Measurements from ENCODE around the gene MLLT6. TPM values are rescaled to one million over a fixed set of nuclear protein-coding genes. Genes with fewer than 3 reads are reported as not detected.

Gene MLLT6
- total RNA-seq, 2 donors from 2014 or later, result 38.6 to 71.6 TPM

DNA sequence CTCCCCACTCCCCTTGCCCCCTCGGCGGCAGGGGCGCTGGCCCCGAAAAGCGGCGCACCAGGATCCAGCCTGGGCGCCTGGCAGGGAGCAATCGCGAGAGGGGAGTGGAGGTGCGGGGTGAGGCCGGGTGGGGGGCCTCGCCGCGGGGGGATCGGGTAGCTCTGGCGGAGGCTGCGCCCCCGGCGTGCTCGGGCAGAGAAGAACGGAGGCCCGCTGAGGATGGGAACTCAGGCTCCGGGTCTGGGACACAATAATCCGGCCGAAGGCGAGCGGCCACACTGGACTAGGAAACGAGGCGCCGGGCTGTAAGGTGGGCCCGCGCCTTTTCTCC is 43.8 kb downstream of the MLLT6 start:
- TF ChIP-seq, protein P1, sequence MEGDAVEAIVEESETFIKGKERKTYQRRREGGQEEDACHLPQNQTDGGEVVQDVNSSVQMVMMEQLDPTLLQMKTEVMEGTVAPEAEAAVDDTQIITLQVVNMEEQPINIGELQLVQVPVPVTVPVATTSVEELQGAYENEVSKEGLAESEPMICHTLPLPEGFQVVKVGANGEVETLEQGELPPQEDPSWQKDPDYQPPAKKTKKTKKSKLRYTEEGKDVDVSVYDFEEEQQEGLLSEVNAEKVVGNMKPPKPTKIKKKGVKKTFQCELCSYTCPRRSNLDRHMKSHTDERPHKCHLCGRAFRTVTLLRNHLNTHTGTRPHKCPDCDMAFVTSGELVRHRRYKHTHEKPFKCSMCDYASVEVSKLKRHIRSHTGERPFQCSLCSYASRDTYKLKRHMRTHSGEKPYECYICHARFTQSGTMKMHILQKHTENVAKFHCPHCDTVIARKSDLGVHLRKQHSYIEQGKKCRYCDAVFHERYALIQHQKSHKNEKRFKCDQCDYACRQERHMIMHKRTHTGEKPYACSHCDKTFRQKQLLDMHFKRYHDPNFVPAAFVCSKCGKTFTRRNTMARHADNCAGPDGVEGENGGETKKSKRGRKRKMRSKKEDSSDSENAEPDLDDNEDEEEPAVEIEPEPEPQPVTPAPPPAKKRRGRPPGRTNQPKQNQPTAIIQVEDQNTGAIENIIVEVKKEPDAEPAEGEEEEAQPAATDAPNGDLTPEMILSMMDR (IDR thresholded peaks at IDR 0.05), result peak in 1 of 2 donors; percentile 6
- Histone ChIP-seq H3K27me3 (no peaks in the 10 kb centered on the region), H3K27ac (peak overlapping the region; percentile 91 to 96), H3K4me3 (peak overlapping the region; percentile 80 to 95), H3K9me3 (no peaks in the 10 kb centered on the region), H3K36me3 (no peaks in the 10 kb centered on the region), H3K4me1 (peaks cover 0 to 64% of the 10 kb centered on the region in 2 donors)
- DNase-seq (ENCODE audit: low spot score), result no peak

DNA sequence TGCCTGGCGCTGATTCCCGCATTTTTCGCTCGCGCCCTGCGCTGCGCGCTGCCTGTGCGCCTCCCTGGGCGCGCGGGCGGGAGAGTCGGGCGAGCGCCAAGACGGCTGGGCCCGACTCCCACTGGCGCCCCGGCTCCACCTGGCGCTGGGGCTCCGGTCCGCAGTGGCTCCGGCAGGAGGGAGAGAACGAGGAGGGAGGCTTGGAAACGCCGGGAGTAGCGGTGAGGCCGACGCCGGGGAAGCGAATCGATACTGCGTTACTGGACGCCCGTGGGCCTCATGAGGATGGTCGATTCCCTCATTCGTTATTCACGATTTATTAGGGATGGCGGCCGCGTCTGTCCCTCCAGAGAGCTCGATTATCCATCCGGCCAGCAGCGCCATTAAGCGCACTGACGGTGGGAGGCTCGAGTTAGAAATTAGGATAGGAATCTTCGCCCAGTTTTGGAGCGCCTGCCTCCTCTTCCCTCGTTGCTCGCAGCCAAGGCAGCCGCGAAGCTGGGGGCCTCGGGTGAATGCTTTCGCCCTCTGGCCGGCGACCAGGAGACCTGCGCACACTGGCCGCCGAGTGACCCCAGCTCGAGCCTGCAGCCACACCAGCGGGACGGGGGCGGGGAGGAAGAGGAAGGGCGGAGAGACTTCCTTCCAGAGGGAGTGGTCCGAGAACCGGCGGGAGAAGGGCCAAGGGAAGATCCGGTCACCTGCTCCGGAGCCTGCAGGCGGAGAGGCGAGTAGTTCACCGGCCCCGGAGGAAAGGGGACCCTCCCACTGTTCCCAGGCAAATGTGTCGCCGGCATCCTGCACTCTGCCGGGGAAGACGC is 44.4 kb downstream of the MLLT6 start:
- H3K4me3 ChIP-seq, result peak overlapping the region; percentile 80 to 95
- H3K4me1 ChIP-seq, result peaks cover 0 to 67% of the 10 kb centered on the region in 2 donors
- no peaks in the 10 kb centered on the region for H3K27me3 ChIP-seq
- peaks cover 1% of the 10 kb centered on the region for H3K36me3 ChIP-seq
- no peaks in the 10 kb centered on the region for H3K9me3 ChIP-seq
- H3K27ac ChIP-seq, result peak overlapping the region; percentile 91 to 96
- DNase-seq (ENCODE audit: low spot score), result peak; percentile 91
- TF ChIP-seq, protein P1 (IDR thresholded peaks at IDR 0.05), result no peak

DNA sequence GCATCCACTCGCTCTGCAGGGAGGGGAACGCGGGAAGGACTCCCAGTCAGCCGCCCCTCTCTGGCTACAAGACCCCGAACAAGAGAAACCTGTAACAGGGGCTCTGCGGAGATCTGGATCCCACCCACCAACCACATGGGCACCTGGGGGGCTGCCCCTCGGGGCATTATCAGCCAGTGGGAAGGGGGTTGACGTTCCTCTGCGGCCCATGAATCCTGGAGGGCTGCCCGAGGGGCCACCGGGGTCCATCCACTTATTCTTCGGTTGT is 44.9 kb downstream of the MLLT6 start:
- Histone ChIP-seq H3K27ac (peak overlapping the region; percentile 91 to 96), H3K9me3 (no peaks in the 10 kb centered on the region), H3K27me3 (no peaks in the 10 kb centered on the region), H3K36me3 (peaks cover 6% of the 10 kb centered on the region), H3K4me3 (peak overlapping the region; percentile 80 to 95), H3K4me1 (peaks cover 0 to 73% of the 10 kb centered on the region in 2 donors)
- TF ChIP-seq, protein P1 (IDR thresholded peaks at IDR 0.05), result no peak
- DNase-seq (ENCODE audit: low spot score), result no peak

DNA sequence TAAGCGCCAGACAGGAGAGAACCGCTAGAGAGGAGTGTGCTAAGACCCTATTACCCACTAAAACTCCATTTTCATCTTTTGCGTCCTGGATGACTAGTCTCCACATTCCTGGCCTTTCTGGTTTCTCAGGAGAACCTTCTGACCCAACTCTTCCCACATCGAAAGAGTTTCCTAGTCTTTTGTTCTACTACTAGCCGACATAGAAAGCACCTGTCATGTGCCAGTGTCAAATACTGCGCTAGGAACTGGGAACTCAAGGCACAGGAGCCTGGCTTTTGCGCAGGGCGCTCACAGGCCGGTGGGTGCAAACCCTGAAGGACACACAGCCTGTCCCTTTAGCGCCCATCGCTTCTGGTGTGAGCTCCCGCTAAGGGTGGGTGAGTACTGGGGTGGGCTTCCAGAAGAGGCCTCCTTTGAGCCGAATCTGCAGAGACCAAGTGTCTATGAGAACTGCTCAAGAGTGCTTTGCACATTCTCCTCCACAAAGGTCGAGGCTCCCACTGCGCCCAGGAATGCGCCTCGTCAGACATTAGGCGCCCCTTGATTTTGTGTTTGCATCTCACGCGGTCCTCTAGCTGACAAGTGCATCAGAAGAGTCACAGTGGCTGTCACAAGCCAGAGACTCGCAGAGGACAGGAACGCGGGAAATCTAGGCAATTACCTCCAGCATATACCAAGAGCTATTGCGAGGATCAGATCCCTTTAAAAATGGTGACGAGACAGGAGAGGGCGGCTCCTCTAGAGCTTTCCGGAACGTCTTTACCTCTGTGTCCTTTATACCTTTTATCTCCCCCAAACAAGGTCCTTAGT is 45.4 kb downstream of the MLLT6 start:
- no peaks in the 10 kb centered on the region for H3K9me3 ChIP-seq
- TF ChIP-seq, protein P1 (IDR thresholded peaks at IDR 0.05), result no peak
- DNase-seq (ENCODE audit: low spot score), result no peak
- peak overlapping the region; percentile 80 to 95 for H3K4me3 ChIP-seq
- peaks cover 8% of the 10 kb centered on the region for H3K36me3 ChIP-seq
- peak overlapping the region; percentile 91 to 96 for H3K27ac ChIP-seq
- H3K27me3 ChIP-seq, result no peaks in the 10 kb centered on the region
- peaks cover 0 to 71% of the 10 kb centered on the region in 2 donors for H3K4me1 ChIP-seq

DNA sequence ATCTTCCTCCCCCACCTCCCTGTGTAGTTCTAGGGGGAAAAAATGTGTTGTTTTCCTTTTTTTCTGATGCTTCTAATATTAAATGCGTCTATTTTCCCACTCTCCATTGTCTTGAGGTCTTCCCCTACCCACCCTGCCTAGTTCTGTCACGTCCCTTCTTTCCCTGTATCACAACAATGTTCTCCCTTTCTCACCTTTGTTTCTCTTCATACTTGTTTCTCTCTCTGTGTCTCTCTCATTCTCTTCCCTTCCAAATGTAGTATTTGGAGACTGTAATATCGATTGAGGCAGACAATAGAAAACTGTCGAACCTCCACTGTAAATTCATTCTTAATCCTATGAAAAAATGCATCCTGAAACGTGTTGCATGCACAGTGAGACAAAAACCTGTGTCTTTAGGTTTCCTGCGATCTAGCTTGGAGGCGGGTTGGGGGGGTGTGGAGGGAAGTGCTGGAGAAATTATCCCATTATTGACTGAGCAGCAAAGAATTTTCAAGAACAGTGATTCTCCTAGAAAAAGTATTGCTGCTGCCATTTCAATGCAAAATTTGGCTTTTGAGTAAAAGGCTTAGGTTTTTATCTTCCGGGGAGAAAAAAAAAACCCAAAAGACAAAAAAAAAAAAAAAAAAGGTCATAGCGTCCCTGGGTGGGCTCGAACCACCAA is 46.2 kb downstream of the MLLT6 start:
- DNase-seq (ENCODE audit: low spot score), result no peak
- Histone ChIP-seq H3K4me3 (peak overlapping the region; percentile 71 to 78), H3K4me1 (peaks cover 0 to 64% of the 10 kb centered on the region in 2 donors), H3K9me3 (no peaks in the 10 kb centered on the region), H3K36me3 (peaks cover 15% of the 10 kb centered on the region), H3K27ac (peak overlapping the region; percentile 91 to 96), H3K27me3 (no peaks in the 10 kb centered on the region)
- TF ChIP-seq, protein P1 (IDR thresholded peaks at IDR 0.05), result no peak
